ENCODE measurements around the gene SNAPC2.

Gene SNAPC2

GRCh38 chr19:7971553-7972520 is 51.7 kb downstream of the SNAPC2 start:
- DNase-seq, result no peak

Measured in CD4-positive, alpha-beta T cell treated with Interleukin-17A for 1 hour (primary cell).